IMR-90 (cell line): ENCODE results near the gene POLR3F. TPM values are rescaled to one million over a fixed set of nuclear protein-coding genes. Genes with fewer than 3 reads are reported as not detected.

Experiments
- ATAC-seq: fragments of 200-7000 bp; cut with Tn5 transposase; 2 replicates; pipeline ENCODE4 v1.9.1; 2020; ENCODE audit warnings: low read depth, mild to moderate bottlenecking, moderate library complexity
- BruUV-seq: library from RNA; stranded (reverse); fragments of 400-500 nt; replicated peaks from 2 replicates; lab custom pipeline; 2021; lab: Mats Ljungman, UMichigan
- CTCF ChIA-PET: fragments of 300-600 bp; formaldehyde crosslinking; extraction: SDS; loops from one replicate; lab custom pipeline; 2021; ENCODE audit warnings: antibody characterized with exemption; lab: Yijun Ruan, JAX
- POLR2A ChIA-PET: fragments of 300-600 bp; sonication (Branson Sonifier 250); formaldehyde crosslinking; loops from one replicate; lab custom pipeline; 2022; ENCODE audit warnings: antibody characterized with exemption; ENCODE audit not compliant: unreplicated experiment; lab: Charles Lee
- DNase-seq: peaks from one replicate; pipeline ENCODE4 v3.0.0; 2013
- H2AFZ ChIP-seq: replicated peaks from 2 replicates; pipeline ENCODE3; 2013; ENCODE audit warnings: low read length, mild to moderate bottlenecking; ENCODE audit not compliant: poor library complexity
- H2AK5ac ChIP-seq: 2 replicates; pipeline ENCODE4 v1.6.1; 2013; ENCODE audit warnings: low read depth, low read length, inconsistent platforms
- H2AK9ac ChIP-seq: replicated peaks from 2 replicates; pipeline ENCODE3; 2013; ENCODE audit warnings: mild to moderate bottlenecking, low read depth, low read length, moderate library complexity; ENCODE audit not compliant: poor library complexity
- H2BK120ac ChIP-seq: 2 replicates; pipeline ENCODE4 v1.6.1; 2013; ENCODE audit warnings: low read depth, low read length, inconsistent platforms
- H2BK15ac ChIP-seq: 3 replicates; pipeline ENCODE4 v1.6.1; 2013; ENCODE audit warnings: low read depth, low read length, inconsistent platforms
- H2BK20ac ChIP-seq: 2 replicates; pipeline ENCODE4 v1.6.1; 2013; ENCODE audit warnings: low read depth, mild to moderate bottlenecking, inconsistent platforms, low read length, moderate library complexity
- H2BK5ac ChIP-seq: 2 replicates; pipeline ENCODE4 v1.6.1; 2013; ENCODE audit warnings: mild to moderate bottlenecking, low read depth, low read length, inconsistent platforms; ENCODE audit not compliant: poor library complexity, severe bottlenecking
- H3K14ac ChIP-seq: replicated peaks from 2 replicates; pipeline ENCODE4 v1.6.1; 2013; ENCODE audit warnings: low read depth, low read length, inconsistent platforms
- H3K18ac ChIP-seq: 2 replicates; pipeline ENCODE4 v1.6.1; 2013; ENCODE audit warnings: low read depth, low read length, control low read depth
- H3K23ac ChIP-seq: 2 replicates; pipeline ENCODE4 v1.6.1; 2013; ENCODE audit warnings: low read depth, low read length, inconsistent platforms
- H3K27ac ChIP-seq: 2 replicates; pipeline ENCODE4 v1.5.1; 2013; ENCODE audit warnings: mild to moderate bottlenecking, control low read depth, low read length; ENCODE audit not compliant: insufficient read depth
- H3K27me3 ChIP-seq: 2 replicates; pipeline ENCODE4 v1.6.1; 2013; ENCODE audit warnings: low read length; ENCODE audit not compliant: control insufficient read depth, insufficient read depth
- H3K36me3 ChIP-seq: 2 replicates; pipeline ENCODE4 v1.6.1; 2013; ENCODE audit warnings: low read length, mixed read lengths; ENCODE audit not compliant: control insufficient read depth, insufficient read depth
- H3K4ac ChIP-seq: 2 replicates; pipeline ENCODE4 v1.6.1; 2013; ENCODE audit warnings: low read depth, low read length, inconsistent platforms
- H3K4me1 ChIP-seq: 2 replicates; pipeline ENCODE4 v1.6.1; 2013; ENCODE audit warnings: low read length, mixed read lengths; ENCODE audit not compliant: control insufficient read depth, insufficient read depth
- H3K4me2 ChIP-seq: 2 replicates; pipeline ENCODE4 v1.6.1; 2013; ENCODE audit warnings: low read depth, mild to moderate bottlenecking, control low read depth, low read length, moderate library complexity
- H3K4me3 ChIP-seq: 2 replicates; pipeline ENCODE4 v1.5.1; 2013; ENCODE audit warnings: low read depth, mild to moderate bottlenecking, control low read depth, low read length, moderate library complexity; ENCODE audit not compliant: insufficient read depth
- H3K56ac ChIP-seq: 2 replicates; pipeline ENCODE4 v1.6.1; 2013; ENCODE audit warnings: low read length, inconsistent platforms; ENCODE audit not compliant: insufficient read depth; ENCODE audit errors: extremely low read depth
- H3K79me1 ChIP-seq, 2 experiments: 2 replicates each; pipeline ENCODE4 v1.6.1; 2013; ENCODE audit warnings: low read length in 2 of 2, inconsistent platforms in 1 of 2, low read depth in 1 of 2
- H3K9ac ChIP-seq: 2 replicates; pipeline ENCODE4 v1.6.1; 2013; ENCODE audit warnings: low read depth, low read length, control low read depth
- H3K9me1 ChIP-seq: 2 replicates; pipeline ENCODE4 v1.6.1; 2013; ENCODE audit warnings: low read length, inconsistent platforms; ENCODE audit not compliant: insufficient read depth
- H3K9me3 ChIP-seq: 2 replicates; pipeline ENCODE4 v1.6.1; 2013; ENCODE audit warnings: low read length; ENCODE audit not compliant: control insufficient read depth, insufficient read depth
- H4K20me1 ChIP-seq: 2 replicates; pipeline ENCODE4 v1.6.1; 2013; ENCODE audit warnings: low read length, inconsistent platforms; ENCODE audit not compliant: insufficient read depth
- H4K5ac ChIP-seq: 2 replicates; pipeline ENCODE4 v1.6.1; 2013; ENCODE audit warnings: mild to moderate bottlenecking, low read depth, low read length, control low read depth
- H4K8ac ChIP-seq, 2 experiments: 2 replicates each; pipeline ENCODE4 v1.6.1; 2013; ENCODE audit warnings: low read depth in 2 of 2, low read length in 2 of 2, control low read depth in 1 of 2, inconsistent platforms in 1 of 2
- H4K91ac ChIP-seq: 2 replicates; pipeline ENCODE4 v1.6.1; 2013; ENCODE audit warnings: low read depth, low read length, inconsistent platforms; ENCODE audit not compliant: insufficient read depth
- BHLHE40 ChIP-seq: fragments of 150-350 bp; IDR thresholded peaks from 2 replicates; pipeline ENCODE4 v1.6.1; 2016; ENCODE audit warnings: mild to moderate bottlenecking, low read depth, low read length
- CEBPB ChIP-seq: IDR thresholded peaks from 2 replicates; pipeline ENCODE4 v1.6.1; 2012; ENCODE audit warnings: low read depth, low read length, improper control_type of control experiment
- CHD1 ChIP-seq: IDR thresholded peaks from 2 replicates; pipeline ENCODE4 v1.6.1; 2012; ENCODE audit warnings: low read depth, low read length, improper control_type of control experiment
- CTCF ChIP-seq: conservative IDR thresholded peaks from 2 replicates; pipeline ENCODE4 v1.5.1; 2012; ENCODE audit warnings: mild to moderate bottlenecking, low read depth, low read length, improper control_type of control experiment
- ELK1 ChIP-seq: fragments of 150-350 bp; IDR thresholded peaks from 2 replicates; pipeline ENCODE4 v1.6.1; 2016; ENCODE audit warnings: low read depth, mild to moderate bottlenecking, low read length, moderate library complexity, borderline replicate concordance
- FOS ChIP-seq: fragments of 150-350 bp; IDR thresholded peaks from 2 replicates; pipeline ENCODE4 v1.6.1; 2016; ENCODE audit warnings: low read depth, low read length
- MAFK ChIP-seq: IDR thresholded peaks from 2 replicates; pipeline ENCODE4 v1.6.1; 2012; ENCODE audit warnings: low read depth, low read length, improper control_type of control experiment
- MAZ ChIP-seq: IDR thresholded peaks from 2 replicates; pipeline ENCODE4 v1.6.1; 2012; ENCODE audit warnings: low read depth, mild to moderate bottlenecking, low read length, improper control_type of control experiment, moderate library complexity, borderline replicate concordance
- MXI1 ChIP-seq: IDR thresholded peaks from 2 replicates; pipeline ENCODE4 v1.6.1; 2012; ENCODE audit warnings: low read depth, mild to moderate bottlenecking, low read length, moderate library complexity, borderline replicate concordance
- NFE2L2 ChIP-seq: fragments of 150-350 bp; IDR thresholded peaks from 2 replicates; pipeline ENCODE4 v1.6.1; 2016; ENCODE audit warnings: low read depth, mild to moderate bottlenecking, low read length
- POLR2A ChIP-seq: IDR thresholded peaks from 2 replicates; pipeline ENCODE4 v1.6.1; 2012; ENCODE audit warnings: mild to moderate bottlenecking, low read depth, low read length
- RAD21 ChIP-seq: IDR thresholded peaks from 2 replicates; pipeline ENCODE4 v1.6.1; 2012; ENCODE audit warnings: low read length, improper control_type of control experiment
- RCOR1 ChIP-seq: IDR thresholded peaks from 2 replicates; pipeline ENCODE4 v1.6.1; 2012; ENCODE audit warnings: mild to moderate bottlenecking, low read length, improper control_type of control experiment; ENCODE audit not compliant: insufficient replicate concordance
- RFX5 ChIP-seq: IDR thresholded peaks from 2 replicates; pipeline ENCODE4 v1.8.0; 2012; ENCODE audit warnings: low read depth, mild to moderate bottlenecking, low read length, moderate library complexity
- SMC3 ChIP-seq: fragments of 150-350 bp; IDR thresholded peaks from 2 replicates; pipeline ENCODE4 v1.6.1; 2016; ENCODE audit warnings: low read depth, mild to moderate bottlenecking, antibody characterized with exemption, low read length, moderate library complexity
- USF2 ChIP-seq: fragments of 150-350 bp; IDR thresholded peaks from 2 replicates; pipeline ENCODE4 v1.6.1; 2017; ENCODE audit warnings: mild to moderate bottlenecking, antibody characterized with exemption, low read length, low read depth
- WGBS, 2 experiments: methylation state at CpG; one replicate each; pipeline versions ENCODE4 v1.1.5 to v1.1.7; 2013; ENCODE audit warnings: missing lambda C conversion rate in 2 of 2; ENCODE audit not compliant: insufficient read length in 1 of 2; ENCODE audit errors: extremely low coverage in 2 of 2; 5-methylcytosine and 5-hydroxymethylcytosine counted together
- dilution Hi-C: fragments of 300-500 bp; cut with HindIII; formaldehyde crosslinking; loops from one replicate; pipeline ENCODE4 v1.14.3; 2018; ENCODE audit warnings: low sequenced_read_pairs; ENCODE audit not compliant: unreplicated experiment
- in situ Hi-C: fragments of 300-500 bp; cut with MboI; formaldehyde crosslinking; loops from 3 replicates; pipeline ENCODE4 v1.14.3; 2019; ENCODE audit warnings: low sequenced_read_pairs, inconsistent platforms, mixed read lengths
- intact Hi-C: fragments of 100-400 bp; cut with micrococcal nuclease; formaldehyde crosslinking; loops from 2 replicates; pipeline ENCODE4 v1.10.0; 2022
- polyA plus RNA-seq, 3 experiments: library from polyadenylated mRNA; depleted of rRNA; stranded (reverse); fragments of >200 nt; gene quantifications; 2 replicates each; pipeline ENCODE4 v1.2.3, GENCODE V29; 2012; ENCODE audit warnings: low replicate concordance in 1 of 3
- total RNA-seq: library from RNA; depleted of rRNA; stranded (reverse); fragments of >200 nt; gene quantifications from 2 replicates; pipeline ENCODE4 v1.2.3, GENCODE V29; 2012

Gene POLR3F
- total and polyA plus RNA-seq, 2 of the 4 experiments (the other 2 are of a cell fraction) = 5.7 to 7.2 TPM

- H3K4me2 ChIP-seq = no peak overlapping the region
- H3K27ac ChIP-seq = no peak overlapping the region
- H3K4me1 ChIP-seq = no peaks in the 10 kb centered on the region
- H3K4ac ChIP-seq = no peak overlapping the region
- in situ Hi-C loops (no loop called here), intact Hi-C loops (no loop called here), dilution Hi-C loops (no loop called here)
- no peaks in the 10 kb centered on the region for H3K9me3 ChIP-seq
- H3K18ac ChIP-seq = no peak overlapping the region
- H2AFZ ChIP-seq = no peak overlapping the region
- CTCF ChIA-PET = no interaction called here
- WGBS, 2 experiments = no CpG with 5 or more reads among the region's 3 CpGs
- no peak overlapping the region for H3K9ac ChIP-seq
- H3K56ac ChIP-seq = no peak overlapping the region
- H3K79me1 ChIP-seq = no peaks in the 10 kb centered on the region
- POLR2A ChIA-PET = no interaction called here
- H3K27me3 ChIP-seq = no peaks in the 10 kb centered on the region
- H3K14ac ChIP-seq = no peak overlapping the region
- no peak for DNase-seq
- H4K91ac ChIP-seq = no peak overlapping the region
- no peak overlapping the region for H2AK5ac ChIP-seq
- no peak overlapping the region for H2AK9ac ChIP-seq
- no peak overlapping the region for H4K8ac ChIP-seq
- no peak overlapping the region for H2BK20ac ChIP-seq
- no peak overlapping the region for H3K4me3 ChIP-seq
- H3K23ac ChIP-seq = no peak overlapping the region
- no peaks in the 10 kb centered on the region for H4K20me1 ChIP-seq
- ATAC-seq = no peak
- no peaks in the 10 kb centered on the region for H3K36me3 ChIP-seq
- no peak overlapping the region for H2BK15ac ChIP-seq
- BruUV-seq = no TSS peak
- H4K5ac ChIP-seq = no peak overlapping the region
- H2BK5ac ChIP-seq = no peak overlapping the region
- no peak overlapping the region for H2BK120ac ChIP-seq
- no peaks in the 10 kb centered on the region for H3K9me1 ChIP-seq
- no peak for TF ChIP-seq RFX5
- TF ChIP-seq USF2 = no peak
- no peak for TF ChIP-seq ELK1
- no peak for TF ChIP-seq RCOR1
- no peak for TF ChIP-seq POLR2A
- TF ChIP-seq NFE2L2 = no peak
- no peak for TF ChIP-seq MXI1
- TF ChIP-seq SMC3 = no peak
- no peak for TF ChIP-seq RAD21
- TF ChIP-seq CEBPB = no peak
- no peak for TF ChIP-seq MAZ
- TF ChIP-seq MAFK = no peak
- TF ChIP-seq FOS = no peak
- no peak for TF ChIP-seq CTCF
- TF ChIP-seq CHD1 = no peak
- TF ChIP-seq BHLHE40 = no peak
Measured at GRCh38 chr20:18456600-18456999, 10.6 kb upstream of the POLR3F start.
